OCI-LY1 (cell line): ENCODE data around the gene SLC25A13.
"Not testable (repeated sequence)": the region's sequence is repeated elsewhere in the genome, so short reads cannot be mapped to it uniquely, and the experiment has no call there.

Experiments
- H2AFZ ChIP-seq: fragments of 200-600 bp; sonication (generic), shearing (Covaris generic); 2 replicates; pipeline ENCODE4 v1.6.0; 2014; ENCODE audit warnings: antibody characterized with exemption, mild to moderate bottlenecking, low read length
- H3F3A ChIP-seq: fragments of 200-600 bp; sonication (generic), shearing (Covaris generic); 2 replicates; pipeline ENCODE4 v1.6.0; 2014; ENCODE audit warnings: mild to moderate bottlenecking, antibody characterized with exemption, low read length, moderate library complexity; ENCODE audit not compliant: insufficient read depth
- H3K27ac ChIP-seq: fragments of 200-600 bp; sonication (generic); 2 replicates; pipeline ENCODE4 v1.5.1; 2014; ENCODE audit warnings: low read length, mixed run types, mild to moderate bottlenecking, low read depth; ENCODE audit not compliant: poor library complexity, severe bottlenecking
- H3K27me3 ChIP-seq: fragments of 200-600 bp; sonication (generic); 2 replicates; pipeline ENCODE4 v1.6.0; 2014; ENCODE audit warnings: antibody characterized with exemption, mild to moderate bottlenecking, low read length, moderate library complexity; ENCODE audit not compliant: insufficient read depth
- H3K36me3 ChIP-seq: fragments of 200-600 bp; sonication (generic); 2 replicates; pipeline ENCODE4 v1.6.1; 2014; ENCODE audit warnings: mild to moderate bottlenecking, antibody characterized with exemption, low read length, moderate library complexity, mixed read lengths; ENCODE audit not compliant: insufficient read depth
- H3K4me1 ChIP-seq: fragments of 200-600 bp; sonication (generic); 2 replicates; pipeline ENCODE4 v1.5.1; 2014; ENCODE audit warnings: mild to moderate bottlenecking, low read length, moderate library complexity; ENCODE audit not compliant: insufficient read depth, severe bottlenecking
- H3K4me2 ChIP-seq: fragments of 200-600 bp; sonication (generic), shearing (Covaris generic); 2 replicates; pipeline ENCODE4 v1.6.1; 2014; ENCODE audit warnings: low read length
- H3K4me3 ChIP-seq: fragments of 200-600 bp; sonication (generic); 2 replicates; pipeline ENCODE4 v1.5.1; 2014; ENCODE audit warnings: low read length, low read depth, mild to moderate bottlenecking, mixed read lengths; ENCODE audit not compliant: poor library complexity, severe bottlenecking
- H3K79me2 ChIP-seq: fragments of 200-600 bp; shearing (Covaris generic); 2 replicates; pipeline ENCODE4 v1.6.1; 2016; ENCODE audit warnings: mixed run types, low read length, mixed read lengths; ENCODE audit not compliant: insufficient read depth
- H3K9ac ChIP-seq: fragments of 200-600 bp; sonication (generic), shearing (Covaris generic); 2 replicates; pipeline ENCODE4 v1.6.1; 2014; ENCODE audit warnings: mild to moderate bottlenecking, low read length, mixed read lengths
- H3K9me2 ChIP-seq: fragments of 200-600 bp; sonication (generic), shearing (Covaris generic); 2 replicates; pipeline ENCODE4 v1.6.1; 2014; ENCODE audit warnings: low read depth, mild to moderate bottlenecking, low read length, mixed read lengths
- H3K9me3 ChIP-seq: fragments of 200-600 bp; shearing (Covaris generic); 2 replicates; pipeline ENCODE4 v1.6.1; 2014; ENCODE audit warnings: low read length, mixed read lengths
- H4K20me1 ChIP-seq: fragments of 200-600 bp; sonication (generic), shearing (Covaris generic); 2 replicates; pipeline ENCODE4 v1.6.0; 2016; ENCODE audit warnings: mild to moderate bottlenecking, low read length; ENCODE audit not compliant: insufficient read depth
- EZH2 ChIP-seq: fragments of 200-600 bp; sonication (generic), shearing (Covaris generic); IDR thresholded peaks from 2 replicates; pipeline ENCODE4 v1.8.0; 2017; ENCODE audit warnings: borderline replicate concordance, mixed run types, mild to moderate bottlenecking, antibody characterized with exemption, low read length, moderate library complexity, mixed read lengths
- TF ChIP-seq, protein P1 (sequence below): fragments of 200-600 bp; sonication (generic), shearing (Covaris generic); IDR thresholded peaks from 2 replicates; pipeline ENCODE4 v1.5.1; 2017; ENCODE audit warnings: mild to moderate bottlenecking, antibody characterized with exemption, low read length, moderate library complexity, mixed read lengths

SLC25A13 gene

DNA sequence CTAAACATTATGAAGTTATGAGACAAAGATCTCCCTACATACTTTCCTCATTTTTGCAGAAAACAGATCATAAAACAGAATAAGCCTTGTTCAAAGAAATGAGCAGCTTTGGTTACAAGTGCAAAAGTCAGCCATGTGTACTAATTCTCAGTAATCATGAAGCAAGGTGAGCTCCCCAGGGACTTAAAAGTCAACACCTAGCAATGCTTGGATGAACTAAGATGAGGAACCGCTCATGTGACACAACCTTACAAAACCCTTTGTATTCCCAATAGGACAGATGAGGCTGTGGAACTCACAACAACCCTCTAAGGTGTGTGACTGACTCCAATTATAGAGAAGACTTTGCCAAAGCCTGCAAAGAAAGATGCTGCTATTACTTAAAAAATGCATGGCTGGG lies 154.5 kb downstream of the SLC25A13 start:
- Histone ChIP-seq H2AFZ (no peak overlapping the region), H3K9ac (no peak overlapping the region), H3K27ac (no peak overlapping the region), H3K9me3 (no peaks in the 10 kb centered on the region), H3K79me2 (no peaks in the 10 kb centered on the region), H3K9me2 (no peaks in the 10 kb centered on the region), H3F3A (no peaks in the 10 kb centered on the region), H4K20me1 (no peaks in the 10 kb centered on the region), H3K4me2 (no peak overlapping the region), H3K4me1 (peaks cover 8% of the 10 kb centered on the region), H3K4me3 (no peak overlapping the region), H3K36me3 (peaks cover 13% of the 10 kb centered on the region; the same call in 1 of the 2 replicates), H3K27me3 (no peaks in the 10 kb centered on the region)
- TF ChIP-seq, protein P1, sequence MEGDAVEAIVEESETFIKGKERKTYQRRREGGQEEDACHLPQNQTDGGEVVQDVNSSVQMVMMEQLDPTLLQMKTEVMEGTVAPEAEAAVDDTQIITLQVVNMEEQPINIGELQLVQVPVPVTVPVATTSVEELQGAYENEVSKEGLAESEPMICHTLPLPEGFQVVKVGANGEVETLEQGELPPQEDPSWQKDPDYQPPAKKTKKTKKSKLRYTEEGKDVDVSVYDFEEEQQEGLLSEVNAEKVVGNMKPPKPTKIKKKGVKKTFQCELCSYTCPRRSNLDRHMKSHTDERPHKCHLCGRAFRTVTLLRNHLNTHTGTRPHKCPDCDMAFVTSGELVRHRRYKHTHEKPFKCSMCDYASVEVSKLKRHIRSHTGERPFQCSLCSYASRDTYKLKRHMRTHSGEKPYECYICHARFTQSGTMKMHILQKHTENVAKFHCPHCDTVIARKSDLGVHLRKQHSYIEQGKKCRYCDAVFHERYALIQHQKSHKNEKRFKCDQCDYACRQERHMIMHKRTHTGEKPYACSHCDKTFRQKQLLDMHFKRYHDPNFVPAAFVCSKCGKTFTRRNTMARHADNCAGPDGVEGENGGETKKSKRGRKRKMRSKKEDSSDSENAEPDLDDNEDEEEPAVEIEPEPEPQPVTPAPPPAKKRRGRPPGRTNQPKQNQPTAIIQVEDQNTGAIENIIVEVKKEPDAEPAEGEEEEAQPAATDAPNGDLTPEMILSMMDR: no peak
- TF ChIP-seq EZH2: no peak

GRCh38 chr7:96161897-96162296 lies 160.0 kb downstream of the SLC25A13 start:
- Histone ChIP-seq H3K9ac (no peak overlapping the region), H3K4me2 (no peak overlapping the region), H3K79me2 (no peaks in the 10 kb centered on the region), H3K27me3 (no peaks in the 10 kb centered on the region), H3K9me2 (no peaks in the 10 kb centered on the region), H3K27ac (no peak overlapping the region), H3K36me3 (peaks cover 7% of the 10 kb centered on the region; the same call in 1 of the 2 replicates), H3F3A (no peaks in the 10 kb centered on the region), H2AFZ (no peak overlapping the region), H4K20me1 (no peaks in the 10 kb centered on the region), H3K4me3 (no peak overlapping the region), H3K4me1 (peaks cover under 1% of the 10 kb centered on the region), H3K9me3 (no peaks in the 10 kb centered on the region)
- TF ChIP-seq, protein P1: no peak
- no peak for TF ChIP-seq EZH2

DNA sequence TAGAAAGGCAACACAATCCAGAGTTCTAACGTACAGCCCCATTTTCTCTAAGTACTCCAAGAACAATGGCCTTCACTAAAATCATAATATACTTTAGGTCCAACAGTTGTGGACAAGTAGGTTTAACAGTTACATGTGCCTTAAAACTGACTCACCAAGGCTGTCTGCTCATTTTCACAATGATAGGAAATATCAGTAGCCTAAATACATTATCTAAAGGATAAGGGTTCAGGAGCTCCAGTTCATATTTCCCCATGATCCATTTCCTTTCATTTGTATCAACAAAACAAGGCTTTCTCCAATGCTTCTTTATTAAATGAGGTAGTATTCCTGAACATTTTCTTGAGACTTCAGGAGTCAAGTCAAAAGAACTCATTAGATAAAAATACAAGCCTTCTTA lies 164.0 kb downstream of the SLC25A13 start:
- Histone ChIP-seq H3K27ac (no peak overlapping the region), H3K36me3 (no peaks in the 10 kb centered on the region), H3K9me3 (no peaks in the 10 kb centered on the region), H3K9me2 (no peaks in the 10 kb centered on the region), H3K4me3 (no peak overlapping the region), H3K4me2 (no peak overlapping the region), H3K9ac (no peak overlapping the region), H3K4me1 (no peaks in the 10 kb centered on the region), H2AFZ (no peak overlapping the region), H3K79me2 (no peaks in the 10 kb centered on the region), H3F3A (no peaks in the 10 kb centered on the region), H4K20me1 (no peaks in the 10 kb centered on the region), H3K27me3 (no peaks in the 10 kb centered on the region)
- no peak for TF ChIP-seq EZH2
- TF ChIP-seq, protein P1: no peak

DNA sequence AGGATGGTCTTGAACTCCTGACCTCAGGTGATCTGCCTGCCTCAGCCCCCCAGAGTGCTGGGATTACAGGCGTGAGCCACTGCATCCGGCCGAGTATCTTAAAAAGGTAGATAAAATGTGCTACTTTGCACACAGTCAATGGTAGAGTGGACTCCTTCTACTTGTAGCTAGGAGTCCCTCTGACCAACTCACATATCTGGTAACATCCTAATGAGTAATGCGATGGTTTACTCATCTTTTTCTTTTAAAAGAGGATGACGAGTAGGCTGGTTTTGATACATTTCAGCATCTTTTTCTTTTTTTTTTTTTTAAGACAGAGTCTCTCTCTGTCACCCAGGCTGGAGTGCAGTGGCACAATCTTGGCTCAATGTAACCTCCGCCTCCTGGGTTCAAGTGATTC lies 167.4 kb downstream of the SLC25A13 start:
- not testable (repeated sequence) for H3K4me3 ChIP-seq, H3K79me2 ChIP-seq, H3F3A ChIP-seq, H3K9me2 ChIP-seq, H3K27me3 ChIP-seq, H4K20me1 ChIP-seq, H3K9ac ChIP-seq, H3K27ac ChIP-seq, H3K4me1 ChIP-seq, H3K36me3 ChIP-seq, H3K4me2 ChIP-seq, H3K9me3 ChIP-seq, H2AFZ ChIP-seq
